Measurements from ENCODE around the gene GRAMD4.

- TF ChIP-seq CTCF (IDR thresholded peaks at IDR 0.05) (no peak), POLR2A (IDR thresholded peaks at IDR 0.05) (no peak)
Measured at GRCh38 chr22:46662226-46662625, 42.0 kb downstream of the GRAMD4 start.
